ENCODE data around the gene USO1.

The USO1 gene

DNA sequence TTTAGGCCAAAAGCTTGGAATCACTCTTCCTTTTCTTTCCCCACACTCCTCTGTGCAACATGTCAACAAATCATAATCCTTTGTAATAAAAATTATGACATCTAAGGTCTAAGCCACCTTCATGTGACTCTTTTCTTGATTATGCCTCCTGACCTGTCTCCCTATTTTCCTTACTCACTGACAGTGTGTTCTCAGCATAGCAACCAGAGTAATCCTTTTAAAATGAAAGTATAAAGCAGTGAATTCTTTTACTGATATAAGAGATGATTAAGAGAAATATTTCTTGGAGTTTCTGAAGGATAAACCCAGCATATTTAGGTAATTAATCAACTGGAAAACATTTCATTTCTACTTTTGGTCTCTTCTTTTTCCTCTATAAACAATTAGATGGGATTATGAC, 44.7 kb downstream of the USO1 start:
- DNase-seq: no peak
- Mint-ChIP-seq H3K27ac (no peak overlapping the region), H3K27me3 (ENCODE audit: low read depth, poor library complexity) (no peaks in the 10 kb centered on the region), H3K9me3 (no peaks in the 10 kb centered on the region), H3K36me3 (ENCODE audit: low read depth) (peaks cover 51% of the 10 kb centered on the region), H3K4me3 (no peak overlapping the region), H3K4me1 (no peaks in the 10 kb centered on the region)
- TF ChIP-seq, protein P1, sequence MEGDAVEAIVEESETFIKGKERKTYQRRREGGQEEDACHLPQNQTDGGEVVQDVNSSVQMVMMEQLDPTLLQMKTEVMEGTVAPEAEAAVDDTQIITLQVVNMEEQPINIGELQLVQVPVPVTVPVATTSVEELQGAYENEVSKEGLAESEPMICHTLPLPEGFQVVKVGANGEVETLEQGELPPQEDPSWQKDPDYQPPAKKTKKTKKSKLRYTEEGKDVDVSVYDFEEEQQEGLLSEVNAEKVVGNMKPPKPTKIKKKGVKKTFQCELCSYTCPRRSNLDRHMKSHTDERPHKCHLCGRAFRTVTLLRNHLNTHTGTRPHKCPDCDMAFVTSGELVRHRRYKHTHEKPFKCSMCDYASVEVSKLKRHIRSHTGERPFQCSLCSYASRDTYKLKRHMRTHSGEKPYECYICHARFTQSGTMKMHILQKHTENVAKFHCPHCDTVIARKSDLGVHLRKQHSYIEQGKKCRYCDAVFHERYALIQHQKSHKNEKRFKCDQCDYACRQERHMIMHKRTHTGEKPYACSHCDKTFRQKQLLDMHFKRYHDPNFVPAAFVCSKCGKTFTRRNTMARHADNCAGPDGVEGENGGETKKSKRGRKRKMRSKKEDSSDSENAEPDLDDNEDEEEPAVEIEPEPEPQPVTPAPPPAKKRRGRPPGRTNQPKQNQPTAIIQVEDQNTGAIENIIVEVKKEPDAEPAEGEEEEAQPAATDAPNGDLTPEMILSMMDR (IDR thresholded peaks at IDR 0.05): no peak

DNA sequence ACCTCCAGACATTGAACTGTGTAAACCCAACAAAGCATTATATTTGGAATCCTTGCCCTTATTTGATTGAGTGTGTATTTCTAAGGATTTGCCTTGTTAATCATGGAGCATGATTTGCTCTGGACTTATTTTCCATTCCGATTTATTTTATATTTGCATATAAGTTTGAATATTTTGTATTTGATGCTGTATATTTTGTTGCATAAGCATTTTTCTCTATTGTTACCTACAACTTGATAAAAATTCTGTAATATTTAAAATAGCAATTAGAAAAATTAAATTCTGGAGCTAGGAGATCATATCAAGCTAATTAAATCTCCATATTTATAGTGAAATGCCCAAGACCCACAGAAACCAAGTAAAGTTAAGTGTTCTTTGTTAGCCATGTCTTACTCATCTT, 47.2 kb downstream of the USO1 start:
- H3K36me3 Mint-ChIP-seq (ENCODE audit: low read depth): peaks cover 77% of the 10 kb centered on the region
- no peak for DNase-seq
- no peaks in the 10 kb centered on the region for H3K9me3 Mint-ChIP-seq
- TF ChIP-seq, protein P1 (IDR thresholded peaks at IDR 0.05): no peak
- no peak overlapping the region for H3K27ac Mint-ChIP-seq
- no peaks in the 10 kb centered on the region for H3K4me1 Mint-ChIP-seq
- no peak overlapping the region for H3K4me3 Mint-ChIP-seq
- H3K27me3 Mint-ChIP-seq (ENCODE audit: low read depth, poor library complexity): no peaks in the 10 kb centered on the region

DNA sequence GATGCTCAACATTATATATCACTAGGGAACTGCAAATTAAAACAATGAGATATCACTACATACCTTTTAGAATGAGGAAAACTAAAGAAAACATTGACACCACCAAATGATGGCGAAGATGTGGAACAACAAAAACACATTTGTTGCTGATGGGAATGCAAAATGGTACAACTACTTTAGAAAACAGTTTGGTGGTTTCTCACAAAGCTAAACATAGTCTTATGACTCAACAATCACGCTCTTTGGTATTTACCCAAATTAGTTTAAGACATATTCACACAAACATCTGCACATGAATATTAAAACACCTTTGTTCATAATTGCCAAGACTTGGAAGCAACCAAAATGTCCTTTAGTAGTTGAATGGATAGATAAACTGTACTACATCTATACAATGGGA, 53.2 kb downstream of the USO1 start:
- H3K4me1 Mint-ChIP-seq: no peaks in the 10 kb centered on the region
- no peaks in the 10 kb centered on the region for H3K27me3 Mint-ChIP-seq (ENCODE audit: low read depth, poor library complexity)
- H3K4me3 Mint-ChIP-seq: no peak overlapping the region
- H3K36me3 Mint-ChIP-seq (ENCODE audit: low read depth): peaks cover 66% of the 10 kb centered on the region
- no peak overlapping the region for H3K27ac Mint-ChIP-seq
- no peak for DNase-seq
- H3K9me3 Mint-ChIP-seq: no peaks in the 10 kb centered on the region
- TF ChIP-seq, protein P1 (IDR thresholded peaks at IDR 0.05): no peak

- H3K4me3 Mint-ChIP-seq: no peak overlapping the region
- peaks cover 60% of the 10 kb centered on the region for H3K36me3 Mint-ChIP-seq (ENCODE audit: low read depth)
- TF ChIP-seq, protein P1 (IDR thresholded peaks at IDR 0.05): no peak
- H3K9me3 Mint-ChIP-seq: no peaks in the 10 kb centered on the region
- DNase-seq: no peak
- no peaks in the 10 kb centered on the region for H3K27me3 Mint-ChIP-seq (ENCODE audit: low read depth, poor library complexity)
- no peak overlapping the region for H3K27ac Mint-ChIP-seq
- no peaks in the 10 kb centered on the region for H3K4me1 Mint-ChIP-seq
Measured at GRCh38 chr4:75779105-75779757, 54.9 kb downstream of the USO1 start.

GRCh38 chr4:75781305-75781704, 56.9 kb downstream of the USO1 start:
- Mint-ChIP-seq H3K9me3 (no peaks in the 10 kb centered on the region), H3K27ac (peak overlapping the region; percentile 37), H3K4me1 (no peaks in the 10 kb centered on the region), H3K36me3 (ENCODE audit: low read depth) (peaks cover 43% of the 10 kb centered on the region), H3K27me3 (ENCODE audit: low read depth, poor library complexity) (no peaks in the 10 kb centered on the region), H3K4me3 (no peak overlapping the region)
- TF ChIP-seq, protein P1 (IDR thresholded peaks at IDR 0.05): no peak
- DNase-seq: no peak

- TF ChIP-seq, protein P1 (IDR thresholded peaks at IDR 0.05): no peak
- Mint-ChIP-seq H3K27ac (no peak overlapping the region), H3K4me1 (no peaks in the 10 kb centered on the region), H3K27me3 (ENCODE audit: low read depth, poor library complexity) (no peaks in the 10 kb centered on the region), H3K36me3 (ENCODE audit: low read depth) (peaks cover 53% of the 10 kb centered on the region), H3K9me3 (no peaks in the 10 kb centered on the region), H3K4me3 (no peak overlapping the region)
- no peak for DNase-seq
Measured at GRCh38 chr4:75786526-75786925, 62.1 kb downstream of the USO1 start.

Measured in nephron progenitor cell (in vitro differentiated cells).